GM12873 (cell line): ENCODE measurements around the gene ZSWIM6.

ENCODE experiments used
- CTCF ChIP-seq: IDR thresholded peaks from 2 replicates; pipeline ENCODE4 v1.5.1; 2012; ENCODE audit warnings: low read depth, mild to moderate bottlenecking, moderate library complexity, low read length, control low read depth; ENCODE audit not compliant: insufficient read depth; ENCODE audit errors: missing control alignments

The ZSWIM6 gene

GRCh38 chr5:61290791-61291210 is 41.3 kb upstream of the ZSWIM6 start:
- TF ChIP-seq CTCF: no peak

DNA sequence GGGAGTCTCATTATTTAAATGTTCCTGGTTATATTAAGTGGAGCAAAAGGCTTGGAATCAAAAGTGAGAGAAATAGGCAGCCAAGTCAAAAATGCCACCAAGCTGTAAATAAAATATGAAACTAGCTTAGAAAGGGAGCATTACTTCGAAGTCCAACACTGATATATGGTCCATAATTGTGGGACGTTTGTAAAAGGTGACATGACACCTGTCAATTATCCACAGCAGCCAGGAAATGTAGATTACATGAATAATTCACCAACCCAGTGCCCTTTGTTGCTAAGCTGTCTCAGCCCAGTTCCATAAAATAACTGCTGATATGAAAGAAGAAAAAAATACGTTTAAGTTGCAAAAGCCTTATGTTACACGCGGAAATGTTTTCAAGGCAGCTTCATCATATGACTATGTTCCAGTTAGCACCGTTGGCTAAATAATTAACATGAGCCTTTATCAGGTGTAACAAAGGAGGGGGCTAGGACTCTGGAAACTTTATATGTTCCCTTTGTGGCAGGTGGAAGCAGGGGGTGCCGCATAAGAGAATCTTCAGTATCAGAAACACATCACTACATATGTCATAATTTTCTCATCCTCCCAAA is 39.9 kb upstream of the ZSWIM6 start:
- no peak for TF ChIP-seq CTCF

GRCh38 chr5:61293071-61293470 is 39.0 kb upstream of the ZSWIM6 start:
- no peak for TF ChIP-seq CTCF

DNA sequence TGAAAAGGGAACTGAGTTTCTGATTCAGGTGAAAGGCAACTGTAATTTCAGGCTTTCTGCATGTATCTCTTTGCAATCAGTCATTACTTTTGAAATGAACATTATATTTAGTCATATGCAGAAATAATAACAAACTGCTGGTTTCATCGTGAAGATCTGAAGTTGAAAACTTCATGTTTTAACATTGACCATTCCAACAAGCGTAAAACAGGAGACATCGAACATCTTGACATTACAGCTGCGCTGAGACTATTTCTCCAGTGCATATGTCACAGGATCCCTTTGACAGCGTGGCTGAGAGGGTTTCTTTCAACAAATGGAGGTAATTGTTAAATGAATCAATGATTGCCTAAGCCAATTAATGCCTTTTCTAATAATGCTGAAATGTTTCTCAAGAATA is 38.2 kb upstream of the ZSWIM6 start:
- TF ChIP-seq CTCF: no peak

GRCh38 chr5:61295365-61295764 is 36.7 kb upstream of the ZSWIM6 start:
- TF ChIP-seq CTCF: no peak

GRCh38 chr5:61298066-61298465 is 34.0 kb upstream of the ZSWIM6 start:
- no peak for TF ChIP-seq CTCF

- no peak for TF ChIP-seq CTCF
These were observed 33.5 kb upstream of the ZSWIM6 start for GRCh38 chr5:61298580-61298979.
